BE2C (cell line): ENCODE data around the gene HDAC7.

Source experiments
- DNase-seq: peaks from one replicate; pipeline ENCODE4 v3.0.0-alpha.2; 2020
- H3K27me3 ChIP-seq: fragments of 250-450 bp; sonication (Bioruptor Pico); 2 replicates; pipeline ENCODE4 v1.5.1; 2020; ENCODE audit warnings: mild to moderate bottlenecking
- H3K36me3 ChIP-seq: fragments of 250-450 bp; sonication (Bioruptor Pico); 2 replicates; pipeline ENCODE4 v1.5.1; 2020; ENCODE audit warnings: mild to moderate bottlenecking
- H3K4me1 ChIP-seq: fragments of 250-450 bp; sonication (Bioruptor Pico); 2 replicates; pipeline ENCODE4 v1.5.1; 2020
- H3K4me3 ChIP-seq: 2 replicates; pipeline ENCODE4 v1.5.1; 2011; ENCODE audit warnings: low read depth, low read length
- H3K9me3 ChIP-seq: fragments of 250-450 bp; sonication (Bioruptor Pico); 2 replicates; pipeline ENCODE4 v1.5.1; 2020
- CTCF ChIP-seq: IDR thresholded peaks from 2 replicates; pipeline ENCODE4 v1.5.1; 2012; ENCODE audit warnings: mild to moderate bottlenecking, low read depth, low read length

Gene HDAC7

GRCh38 chr12:47736216-47736615, 83.5 kb downstream of the HDAC7 start:
- peaks cover 9% of the 10 kb centered on the region for H3K4me1 ChIP-seq
- no peak for TF ChIP-seq CTCF

GRCh38 chr12:47735649-47736048, 84.1 kb downstream of the HDAC7 start:
- TF ChIP-seq CTCF, result no peak
- Histone ChIP-seq H3K4me3 (no peak overlapping the region), H3K36me3 (no peaks in the 10 kb centered on the region), H3K9me3 (no peaks in the 10 kb centered on the region), H3K27me3 (no peaks in the 10 kb centered on the region), H3K4me1 (peaks cover 5% of the 10 kb centered on the region)
- DNase-seq, result no peak

More at GRCh38 chr12:47736216-47736615, 83.5 kb downstream of the HDAC7 start:
- no peak for DNase-seq
- H3K9me3 ChIP-seq, result no peaks in the 10 kb centered on the region
- no peaks in the 10 kb centered on the region for H3K36me3 ChIP-seq
- H3K4me3 ChIP-seq, result no peak overlapping the region
- no peaks in the 10 kb centered on the region for H3K27me3 ChIP-seq

GRCh38 chr12:47734725-47735480, 84.8 kb downstream of the HDAC7 start:
- Histone ChIP-seq H3K36me3 (no peaks in the 10 kb centered on the region), H3K4me1 (peaks cover 5% of the 10 kb centered on the region), H3K27me3 (no peaks in the 10 kb centered on the region), H3K9me3 (no peaks in the 10 kb centered on the region), H3K4me3 (no peak overlapping the region)
- no peak for DNase-seq
- TF ChIP-seq CTCF, result no peak

- no peaks in the 10 kb centered on the region for H3K9me3 ChIP-seq
- H3K36me3 ChIP-seq, result no peaks in the 10 kb centered on the region
- H3K4me1 ChIP-seq, result peaks cover 5% of the 10 kb centered on the region
- no peak for DNase-seq
- no peak for TF ChIP-seq CTCF
- no peaks in the 10 kb centered on the region for H3K27me3 ChIP-seq
- no peak overlapping the region for H3K4me3 ChIP-seq
Measured at GRCh38 chr12:47733142-47733541, 86.6 kb downstream of the HDAC7 start.
